ENCODE measurements around the gene VSTM2L. TPM values are rescaled to one million over a fixed set of nuclear protein-coding genes. Genes with fewer than 3 reads are reported as not detected.
"Not testable (repeated sequence)": the region's sequence is repeated elsewhere in the genome, so short reads cannot be mapped to it uniquely, and the experiment has no call there.

The VSTM2L gene
- total RNA-seq, 2 experiments from 2014 or later = not detected

DNA sequence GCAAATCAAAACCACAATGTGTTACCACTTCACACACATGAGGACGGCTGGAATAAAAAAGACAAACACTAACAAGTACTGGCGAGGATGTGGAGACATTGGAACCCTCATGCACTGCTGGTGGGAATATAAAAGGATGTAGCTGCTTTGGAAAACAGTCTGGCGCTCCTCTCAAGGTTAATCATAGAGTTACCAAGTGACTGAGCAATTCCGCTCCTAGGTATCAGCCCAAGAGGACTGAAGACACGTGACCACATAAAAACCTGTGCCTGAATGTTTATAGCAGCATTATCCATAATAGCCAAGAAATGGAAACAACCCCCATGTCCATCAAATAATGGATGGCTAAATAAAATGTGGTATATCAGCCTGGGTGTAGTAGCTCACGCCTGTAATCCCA lies 45.0 kb downstream of the VSTM2L start:
- ChIA-PET POLR2A (no interaction called here), CTCF (no interaction called here)

- POLR2A ChIA-PET = no interaction called here
Measured at GRCh38 chr20:37948956-37949355, 46.0 kb downstream of the VSTM2L start.

GRCh38 chr20:37954190-37954589 lies 51.3 kb downstream of the VSTM2L start:
- ChIA-PET CTCF (no interaction called here), POLR2A (no interaction called here)

More at GRCh38 chr20:37948956-37949355, 46.0 kb downstream of the VSTM2L start:
- CTCF ChIA-PET = no interaction called here

DNA sequence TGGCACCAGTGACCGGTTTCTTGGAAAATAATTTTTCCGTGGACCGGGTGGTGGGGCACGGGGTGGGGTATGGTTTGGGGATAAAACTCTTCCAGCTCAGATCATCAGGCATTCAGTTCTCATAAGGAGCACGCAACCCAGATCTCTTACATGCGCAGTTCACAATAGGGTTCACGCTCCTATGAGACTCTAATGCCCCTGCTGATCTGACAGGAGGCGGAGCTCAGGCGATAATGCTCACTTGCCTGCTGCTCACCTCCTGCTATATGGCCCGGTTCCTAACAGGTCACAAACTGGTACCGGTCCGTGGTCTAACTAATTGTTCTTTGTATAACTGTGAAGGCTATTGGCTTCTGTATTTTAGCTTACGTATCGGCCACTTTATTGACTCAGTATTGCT lies 51.7 kb downstream of the VSTM2L start:
- ChIA-PET POLR2A (no interaction called here), CTCF (no interaction called here)

DNA sequence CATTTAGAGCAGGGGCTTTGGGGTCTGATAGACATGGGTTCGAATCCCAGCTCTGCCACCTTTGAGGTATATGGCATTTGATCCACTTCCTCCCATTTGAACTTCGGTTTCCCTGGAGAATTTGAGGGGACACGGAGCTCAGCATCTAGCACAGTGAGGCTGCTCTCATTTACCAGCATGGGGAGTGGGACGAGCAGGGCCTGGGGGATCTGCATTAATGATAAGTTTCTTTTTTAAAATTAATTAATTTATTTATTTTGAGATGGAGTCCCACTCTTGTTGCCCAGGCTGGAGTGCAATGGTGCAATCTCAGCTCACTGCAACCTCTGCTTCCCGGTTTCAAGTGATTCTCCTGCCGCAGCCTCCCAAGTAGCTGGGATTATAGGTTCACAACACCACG lies 52.6 kb downstream of the VSTM2L start:
- CTCF ChIA-PET = no interaction called here
- POLR2A ChIA-PET = no interaction called here

- ChIA-PET CTCF (no interaction called here), POLR2A (no interaction called here)
Measured at GRCh38 chr20:37956107-37956585, 53.2 kb downstream of the VSTM2L start.

DNA sequence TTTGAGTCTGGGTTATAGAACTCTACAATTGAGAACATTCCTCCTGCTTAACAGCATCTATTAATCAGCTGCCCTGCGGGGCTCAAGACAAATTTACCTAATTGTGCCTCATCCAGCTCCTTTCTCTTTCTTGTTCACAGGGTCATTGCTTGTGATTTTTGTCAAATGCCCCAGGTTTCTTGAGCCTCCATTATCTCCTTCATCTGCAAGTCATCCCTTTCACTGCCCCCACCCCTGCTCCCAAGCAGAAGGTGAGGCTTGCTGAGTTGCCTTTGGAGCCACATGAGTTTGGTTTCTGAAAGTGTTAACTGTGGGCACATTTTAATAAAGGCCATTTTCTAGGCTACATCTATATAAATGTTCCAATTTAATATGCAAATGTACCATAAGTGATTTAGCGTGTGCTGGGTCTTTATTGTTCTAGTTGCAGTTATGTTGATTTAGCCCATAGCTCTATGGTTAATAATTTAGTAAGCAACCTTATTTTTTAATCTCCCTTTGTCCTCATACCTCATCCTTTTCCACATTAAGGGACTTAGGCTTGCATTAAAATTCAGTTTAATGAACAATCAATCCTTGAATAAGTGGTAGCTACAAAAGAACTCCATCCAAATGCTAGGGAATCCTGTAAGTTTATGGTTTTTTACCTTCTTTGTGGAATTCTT lies 56.1 kb downstream of the VSTM2L start:
- ChIA-PET CTCF (no interaction called here), POLR2A (no interaction called here)

DNA sequence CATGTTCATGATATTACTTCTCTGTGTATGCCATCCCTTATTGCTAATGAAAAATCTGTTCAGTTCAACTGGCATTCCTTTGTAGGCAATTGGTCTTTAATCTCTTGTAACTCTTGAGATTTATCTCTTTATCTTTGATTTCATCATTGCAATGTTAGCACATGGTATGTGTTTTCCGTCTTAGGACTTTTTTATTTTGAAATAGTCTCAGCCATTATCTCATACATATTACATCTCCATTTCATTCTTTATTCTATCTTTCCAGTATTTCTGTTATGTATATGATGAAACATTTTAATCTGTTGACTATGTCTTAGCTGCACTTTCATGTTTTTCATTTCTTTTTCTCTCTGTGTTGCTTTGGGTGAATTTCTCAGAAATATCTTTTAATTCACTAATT lies 58.1 kb downstream of the VSTM2L start:
- POLR2A ChIA-PET = no interaction called here
- CTCF ChIA-PET = no interaction called here

- CTCF ChIA-PET, POLR2A ChIA-PET: not testable (repeated sequence)
Measured at GRCh38 chr20:37963483-37963882, 60.6 kb downstream of the VSTM2L start.

DNA sequence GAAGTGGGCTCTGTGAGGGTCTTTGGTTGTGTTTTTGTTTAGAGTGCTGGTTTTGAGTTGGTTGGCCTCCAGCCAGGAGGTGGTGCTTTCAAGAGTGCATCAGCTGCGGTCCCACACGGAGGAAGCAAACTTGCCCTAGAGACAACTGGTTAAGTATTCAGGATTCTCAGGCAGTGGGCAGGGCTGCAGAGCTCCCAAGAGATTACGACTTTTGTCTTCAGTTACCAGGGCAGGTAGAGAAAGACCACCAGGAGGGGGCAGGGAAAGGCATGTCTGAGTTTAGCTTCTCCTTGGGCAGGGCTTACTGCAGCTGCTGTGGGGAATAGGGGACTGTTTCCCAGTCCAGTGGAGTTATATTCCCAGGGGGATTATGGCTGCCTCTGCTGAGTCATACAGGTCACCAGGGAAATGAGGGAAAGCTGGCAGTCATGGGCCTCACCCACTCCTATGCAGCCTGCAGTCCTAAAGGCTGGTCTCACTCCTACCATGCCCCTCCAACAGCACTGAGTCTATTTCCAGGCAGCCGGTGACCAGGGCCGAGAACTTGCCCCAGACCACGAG lies 66.0 kb downstream of the VSTM2L start:
- CTCF ChIA-PET = no interaction called here
- POLR2A ChIA-PET = no interaction called here

- ChIA-PET CTCF (no interaction called here), POLR2A (no interaction called here)
Measured at GRCh38 chr20:37969949-37970855, 67.3 kb downstream of the VSTM2L start.

DNA sequence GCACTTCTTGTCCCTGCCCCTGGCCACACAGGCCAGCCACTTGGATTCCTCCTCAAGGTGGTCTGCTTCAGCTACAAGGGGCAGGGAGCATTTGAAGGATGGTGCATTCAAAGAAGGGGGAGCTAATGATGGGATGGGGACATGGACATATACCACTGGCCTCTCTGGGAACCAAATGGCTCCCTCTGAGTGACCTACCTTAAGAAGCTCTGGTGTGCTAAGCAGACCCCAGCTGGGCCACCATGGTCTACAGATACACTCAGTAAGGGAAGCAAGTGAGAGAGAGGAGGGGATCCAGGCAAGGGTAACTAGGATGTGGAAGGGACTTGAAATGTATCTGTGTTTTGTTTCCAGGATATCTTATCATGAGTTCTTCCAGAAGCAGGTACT lies 67.9 kb downstream of the VSTM2L start:
- CTCF ChIA-PET = no interaction called here
- POLR2A ChIA-PET = no interaction called here

- POLR2A ChIA-PET = no interaction called here
Measured at GRCh38 chr20:37971561-37972127, 68.7 kb downstream of the VSTM2L start.

DNA sequence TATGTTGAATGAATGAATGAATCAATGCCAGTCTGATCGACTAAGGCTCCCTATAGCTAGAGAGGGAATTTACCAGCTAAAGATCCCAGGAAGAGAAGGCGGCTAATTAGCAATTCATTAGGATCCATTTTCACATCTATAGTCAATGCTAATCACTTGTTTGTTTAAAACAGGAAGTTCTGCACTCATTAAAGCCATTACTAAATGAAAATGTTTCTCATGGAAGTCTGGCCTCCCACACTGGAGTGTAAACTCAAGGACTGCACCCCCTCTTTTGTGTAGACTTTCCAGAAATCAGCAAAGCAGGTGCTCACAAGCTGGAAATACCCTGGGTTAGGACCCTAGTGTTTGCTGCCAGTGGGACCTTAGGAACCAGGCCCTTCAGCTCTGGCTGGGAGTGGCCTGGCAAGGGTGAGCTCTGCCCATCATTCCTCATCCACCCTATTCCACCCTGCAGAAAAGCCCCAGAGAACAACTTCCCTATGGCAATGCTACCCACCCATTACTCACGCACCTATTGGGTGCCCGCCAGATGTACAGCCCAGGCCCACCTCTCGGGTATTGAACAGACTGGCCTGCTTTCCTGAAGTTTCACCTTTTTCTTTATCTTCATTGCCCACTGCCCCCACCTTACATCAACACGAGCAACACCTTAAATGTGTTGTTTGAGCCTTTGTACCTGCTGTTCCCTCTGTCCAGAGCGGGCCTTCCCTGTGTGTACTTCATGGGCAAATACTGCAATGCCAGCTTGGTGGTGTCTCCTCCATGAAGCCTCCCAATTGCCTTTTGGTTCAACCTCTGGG lies 69.5 kb downstream of the VSTM2L start:
- ChIA-PET CTCF (no interaction called here), POLR2A (no interaction called here)

More at GRCh38 chr20:37971561-37972127, 68.7 kb downstream of the VSTM2L start:
- CTCF ChIA-PET = no interaction called here

GRCh38 chr20:37973059-37973910 lies 70.4 kb downstream of the VSTM2L start:
- ChIA-PET CTCF (no interaction called here), POLR2A (no interaction called here)

GRCh38 chr20:37976887-37977286 lies 74.0 kb downstream of the VSTM2L start:
- CTCF ChIA-PET = no interaction called here
- POLR2A ChIA-PET = no interaction called here

DNA sequence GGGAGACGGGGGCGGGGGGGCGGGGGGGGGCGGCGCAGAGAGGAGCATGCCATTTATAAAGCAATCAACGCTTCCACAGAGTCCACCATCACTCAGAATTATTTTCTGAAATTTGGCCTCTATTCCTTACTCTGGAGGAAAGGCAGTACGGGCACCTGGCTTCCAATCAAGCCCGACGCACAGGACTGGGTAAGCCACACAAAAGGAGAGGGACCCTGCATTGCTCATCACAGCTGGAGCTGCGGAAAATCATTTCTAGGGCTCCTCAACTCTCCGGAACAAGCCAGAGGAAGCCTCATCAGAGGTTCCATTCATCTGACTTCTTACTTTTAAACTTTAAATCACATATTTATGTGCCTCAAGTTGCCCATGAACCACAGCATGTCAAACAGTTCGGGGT lies 74.4 kb downstream of the VSTM2L start:
- ChIA-PET CTCF (no interaction called here), POLR2A (no interaction called here)

GRCh38 chr20:37977786-37978185 lies 74.9 kb downstream of the VSTM2L start:
- POLR2A ChIA-PET = no interaction called here

More at GRCh38 chr20:37977786-37978185, 74.9 kb downstream of the VSTM2L start:
- CTCF ChIA-PET = no interaction called here

Data from activated CD8-positive, alpha-beta memory T cell treated with anti-CD3 and anti-CD28 coated beads for 36 hours (primary cell).